Stimulated activated CD4-positive, alpha-beta T cell treated with anti-CD3 and anti-CD28 coated beads, Interleukin-15, amount 100 ng/mL, for 48 hours (primary cell): ENCODE measurements around the gene ASB18.

Source experiments
- DNase-seq, 2 donors: peaks; one replicate each; pipeline ENCODE4 v3.0.0-alpha.2; 2020; ENCODE audit warnings: low read depth in 2 of 2

The ASB18 gene

DNA sequence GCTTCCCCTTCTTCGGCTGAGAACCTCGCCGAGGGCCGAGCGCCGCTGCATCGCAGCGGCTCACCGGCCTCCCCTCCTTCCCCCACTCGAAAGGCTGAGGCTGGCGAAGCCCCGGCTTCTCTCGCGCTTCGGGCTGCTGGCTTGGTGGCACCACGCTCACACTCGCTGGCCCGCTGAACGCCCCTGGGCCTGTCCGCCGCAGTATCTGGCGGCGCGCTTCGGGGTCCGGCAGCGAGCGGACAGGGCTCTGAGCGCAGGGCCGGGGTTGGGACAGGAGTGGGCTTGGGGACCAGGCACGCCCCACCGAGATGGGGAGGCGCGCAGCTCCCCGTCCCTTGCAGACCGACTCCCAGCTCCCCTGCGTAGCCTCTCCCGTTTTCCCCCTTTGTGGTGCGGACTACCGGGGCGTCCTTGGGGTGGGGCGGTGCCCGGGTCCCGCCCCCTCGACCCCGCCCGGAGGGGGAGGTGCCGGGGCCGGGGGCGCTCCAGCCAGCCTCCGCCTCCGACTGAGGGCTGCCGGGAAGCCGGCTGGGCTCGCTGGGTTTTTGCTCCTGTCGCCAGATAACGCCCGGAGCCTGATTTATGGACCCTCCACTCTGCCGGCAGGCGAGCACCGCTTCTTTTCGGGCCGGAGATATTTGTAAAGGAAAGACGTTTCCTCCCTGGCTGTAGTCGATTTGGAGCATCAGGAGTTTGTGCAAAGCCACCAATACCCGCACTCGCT is 99.8 kb downstream of the ASB18 start:
- no peak for DNase-seq

GRCh38 chr2:236163471-236164200 is 100.6 kb downstream of the ASB18 start:
- DNase-seq: no peak

GRCh38 chr2:236162882-236163470 is 101.2 kb downstream of the ASB18 start:
- DNase-seq: no peak

DNA sequence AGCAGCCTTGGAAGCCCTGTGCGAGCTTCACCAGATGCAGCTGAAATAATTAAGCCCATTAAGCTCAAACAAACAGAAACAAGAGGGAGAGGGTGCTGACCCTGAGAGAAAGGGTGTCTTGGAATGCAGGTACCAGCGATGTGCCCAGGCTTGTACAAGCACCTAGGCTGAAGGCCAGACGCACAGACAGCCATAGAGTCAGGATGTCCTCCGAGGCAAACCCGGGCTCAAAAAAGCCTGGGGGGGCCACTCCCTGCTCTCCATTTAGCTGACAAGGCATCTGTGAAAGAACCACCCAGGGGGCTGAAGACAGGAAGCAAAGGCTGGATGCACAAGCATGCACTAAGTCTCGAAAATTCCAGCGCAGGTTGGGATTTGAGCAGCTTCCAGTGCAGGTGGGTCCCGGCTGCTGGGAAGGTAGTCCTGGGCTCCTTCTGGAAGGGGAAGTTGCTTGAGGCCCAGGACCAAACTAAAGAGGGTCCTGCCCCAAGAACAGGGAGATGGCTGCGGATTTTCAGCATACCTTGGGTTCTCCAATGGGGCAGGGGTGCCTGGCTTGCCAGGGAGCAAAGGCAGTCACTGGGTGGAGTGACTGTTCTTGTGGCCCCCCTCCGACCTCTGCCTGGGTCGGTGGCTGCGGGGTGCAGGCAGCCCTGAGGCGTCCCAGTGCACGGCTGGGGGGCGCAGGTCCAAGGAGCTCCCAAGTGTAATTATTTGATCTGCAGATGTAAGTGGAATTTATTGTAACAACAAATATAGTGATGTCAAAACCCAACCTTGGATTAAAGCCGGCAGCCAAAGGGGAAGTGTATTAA is 102.0 kb downstream of the ASB18 start:
- no peak for DNase-seq

GRCh38 chr2:236161531-236161930 is 102.7 kb downstream of the ASB18 start:
- DNase-seq: no peak

GRCh38 chr2:236161082-236161462 is 103.1 kb downstream of the ASB18 start:
- no peak for DNase-seq

DNA sequence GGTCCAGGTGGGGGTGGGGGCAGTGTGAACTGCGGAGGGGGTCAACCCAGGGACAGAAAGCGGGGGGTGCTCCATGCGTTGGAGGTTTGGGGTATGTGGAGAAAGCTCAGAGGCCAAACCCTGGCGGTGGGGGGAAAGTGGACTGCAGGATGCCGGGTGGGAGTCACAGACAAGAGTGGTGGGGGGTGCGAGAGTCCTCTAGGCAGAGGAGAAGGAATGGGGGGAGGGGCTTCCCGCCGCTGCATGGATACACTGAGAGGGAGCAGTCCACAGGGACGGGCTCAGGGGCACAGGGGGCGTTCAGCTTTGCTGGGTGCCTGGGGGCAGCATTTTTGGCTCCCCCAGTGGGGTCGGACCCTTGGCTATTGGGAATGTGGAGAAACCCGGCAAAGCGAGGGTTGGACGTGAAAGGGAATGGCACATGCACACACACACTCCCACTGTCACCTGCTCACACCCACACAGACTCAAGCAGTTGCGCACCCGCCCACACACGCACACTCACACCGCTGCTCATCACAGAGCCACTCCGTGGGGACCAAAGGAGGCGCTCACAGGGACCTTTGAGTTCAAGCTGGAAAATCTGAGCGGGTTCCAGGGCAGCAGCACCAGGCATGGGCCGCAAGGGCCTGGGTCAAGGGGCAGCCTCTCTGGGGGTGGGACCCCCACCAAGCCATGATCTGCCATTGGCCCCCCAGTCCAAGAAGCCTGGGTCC is 103.7 kb downstream of the ASB18 start:
- DNase-seq: no peak

GRCh38 chr2:236159778-236160170 is 104.4 kb downstream of the ASB18 start:
- DNase-seq: no peak

- no peak for DNase-seq
Measured at GRCh38 chr2:236158969-236159777, 105.0 kb downstream of the ASB18 start.

DNA sequence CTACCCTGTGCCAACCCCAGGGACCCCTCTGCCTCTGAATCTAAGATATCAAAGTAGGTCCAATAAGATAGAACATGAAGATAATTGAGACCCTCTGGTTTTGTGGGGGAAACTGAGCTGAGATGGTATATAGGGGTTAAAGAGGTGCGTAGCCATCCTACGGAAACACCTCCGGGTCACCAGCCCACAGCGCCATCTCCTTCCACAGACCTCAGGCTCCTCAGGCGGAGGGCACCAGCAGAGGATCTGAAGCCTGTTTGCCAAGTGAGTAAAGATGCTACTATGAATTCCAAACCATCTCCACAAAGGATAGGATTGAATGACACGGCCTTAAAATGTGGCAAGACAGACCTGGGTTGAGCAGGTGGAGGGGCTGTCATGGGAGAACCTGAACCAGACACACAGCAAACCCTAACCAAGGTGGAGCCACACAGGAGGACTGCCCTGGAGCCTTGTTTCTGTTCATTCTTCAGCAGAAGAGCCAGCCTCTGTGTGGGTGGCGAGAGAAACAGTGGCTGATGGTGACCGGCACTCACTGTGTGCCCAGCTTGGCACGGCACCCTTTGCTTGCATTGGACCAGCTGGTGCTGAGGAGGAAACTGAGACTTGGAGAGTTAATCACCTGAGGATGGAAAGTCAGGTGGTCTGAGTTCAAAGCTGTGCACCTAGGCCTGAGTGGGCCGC is 106.2 kb downstream of the ASB18 start:
- no peak for DNase-seq

DNA sequence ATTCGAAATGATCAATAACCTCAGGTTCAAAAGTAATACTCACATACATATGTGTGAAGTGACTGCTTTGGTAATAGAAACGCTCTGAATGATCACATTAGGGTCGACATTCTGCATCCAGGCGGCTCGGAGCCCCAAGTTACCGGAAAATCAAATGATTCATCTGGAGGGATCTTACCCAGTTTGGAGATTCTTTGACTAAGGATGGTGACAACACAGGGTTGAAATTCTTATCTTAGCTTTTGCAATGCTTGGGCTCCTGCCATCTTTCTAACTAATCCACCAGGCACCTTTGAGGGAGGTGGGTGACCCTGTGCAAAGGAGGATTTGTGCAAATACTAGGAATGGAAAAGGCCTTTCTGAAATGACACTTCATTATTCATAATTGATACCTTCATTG is 106.8 kb downstream of the ASB18 start:
- DNase-seq: no peak

GRCh38 chr2:236156860-236157194 is 107.4 kb downstream of the ASB18 start:
- no peak for DNase-seq

- DNase-seq: no peak
Measured at GRCh38 chr2:236156095-236156859, 107.9 kb downstream of the ASB18 start.

GRCh38 chr2:236155406-236155805 is 108.8 kb downstream of the ASB18 start:
- no peak for DNase-seq

DNA sequence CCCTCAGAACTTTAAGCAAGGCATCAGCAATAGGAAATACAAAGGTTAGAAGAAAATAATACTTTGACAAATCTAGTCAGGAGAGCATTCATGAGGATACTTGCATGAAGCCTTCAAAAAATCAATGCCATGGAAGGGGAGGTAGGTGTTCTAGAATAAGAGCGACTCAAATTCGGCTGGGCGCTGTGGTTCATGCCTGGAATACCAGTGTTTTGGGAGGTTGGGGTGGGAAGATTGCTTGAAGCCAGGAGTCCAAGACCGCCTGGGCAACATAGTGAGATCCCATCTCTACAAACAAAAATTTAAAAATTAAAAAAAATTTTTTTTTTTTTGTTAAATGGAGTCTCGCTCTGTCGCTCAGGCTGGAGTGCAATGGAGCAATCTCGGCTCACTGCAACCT is 117.8 kb downstream of the ASB18 start:
- DNase-seq: no peak

GRCh38 chr2:236143811-236144210 is 120.4 kb downstream of the ASB18 start:
- DNase-seq: no peak
